HEK293 (cell line): Measurements from ENCODE around the gene ATP13A3.

Experiments used
- CTCF ChIA-PET: fragments of 350-600 bp; formaldehyde crosslinking; extraction: SDS; loops from one replicate; lab custom pipeline; 2021; ENCODE audit warnings: antibody characterized with exemption; lab: Yijun Ruan, JAX
- POLR2A ChIA-PET: fragments of 300-600 bp; formaldehyde crosslinking; extraction: SDS; loops from one replicate; lab custom pipeline; 2020; ENCODE audit warnings: antibody characterized with exemption, inconsistent platforms; lab: Yijun Ruan, JAX
- H3K27ac ChIP-seq: fragments of 200-500 bp; sonication (Bioruptor generic); 2 replicates; pipeline ENCODE4 v1.5.1; 2014; ENCODE audit warnings: low read depth, low read length, control low read depth, inconsistent platforms; ENCODE audit errors: extremely low read depth
- H3K36me3 ChIP-seq, 2 experiments: fragments of 200-500 bp in 1 of 2; sonication (Bioruptor generic) in 1 of 2; 1 replicate in 1 of 2; 2 replicates in 1 of 2; pipeline ENCODE4 v1.5.1; 2014 to 2017; ENCODE audit warnings: inconsistent platforms in 2 of 2, low read length in 2 of 2; ENCODE audit not compliant: control insufficient read depth in 2 of 2, insufficient read depth in 1 of 2
- H3K4me1 ChIP-seq: fragments of 200-500 bp; sonication (Bioruptor generic); 2 replicates; pipeline ENCODE4 v1.5.1; 2014; ENCODE audit warnings: mild to moderate bottlenecking, low read length, inconsistent platforms; ENCODE audit not compliant: control insufficient read depth, insufficient read depth
- H3K4me3 ChIP-seq: 2 replicates; pipeline ENCODE4 v1.5.1; 2011; ENCODE audit warnings: low read depth, mild to moderate bottlenecking, control low read depth, low read length, moderate library complexity
- H3K9me3 ChIP-seq: fragments of 200-500 bp; sonication (Bioruptor generic); 2 replicates; pipeline ENCODE4 v1.5.1; 2014; ENCODE audit warnings: low read depth, low read length, inconsistent platforms; ENCODE audit not compliant: control insufficient read depth, insufficient read depth
- OSR2 ChIP-seq: fragments of 450-650 bp; formaldehyde crosslinking; IDR thresholded peaks from 2 replicates; pipeline ENCODE4 v1.5.1; 2016; ENCODE audit warnings: missing biosample characterization, missing genetic modification characterization
- PRDM2 ChIP-seq: fragments of 450-650 bp; formaldehyde crosslinking; IDR thresholded peaks from 2 replicates; pipeline ENCODE4 v1.5.1; 2016; ENCODE audit warnings: missing biosample characterization, missing genetic modification characterization, borderline replicate concordance
- ZNF169 ChIP-seq: fragments of 450-650 bp; formaldehyde crosslinking; IDR thresholded peaks from 2 replicates; pipeline ENCODE4 v1.5.1; 2016; ENCODE audit warnings: missing biosample characterization, missing genetic modification characterization
- ZNF184 ChIP-seq: fragments of 450-650 bp; IDR thresholded peaks from 2 replicates; pipeline ENCODE4 v1.5.1; 2018; ENCODE audit warnings: missing biosample characterization, mild to moderate bottlenecking, missing genetic modification characterization
- ZNF202 ChIP-seq: fragments of 450-650 bp; formaldehyde crosslinking; IDR thresholded peaks from 2 replicates; pipeline ENCODE4 v1.5.1; 2016; ENCODE audit warnings: missing biosample characterization, missing genetic modification characterization, borderline replicate concordance
- ZNF366 ChIP-seq: fragments of 450-650 bp; formaldehyde crosslinking; conservative IDR thresholded peaks from 2 replicates; pipeline ENCODE4 v1.5.1; 2016; ENCODE audit warnings: missing biosample characterization, missing genetic modification characterization
- ZNF521 ChIP-seq: fragments of 450-650 bp; formaldehyde crosslinking; IDR thresholded peaks from 2 replicates; pipeline ENCODE4 v1.5.1; 2017; ENCODE audit warnings: missing biosample characterization, mild to moderate bottlenecking, missing genetic modification characterization
- ZNF529 ChIP-seq: fragments of 450-650 bp; formaldehyde crosslinking; IDR thresholded peaks from 2 replicates; pipeline ENCODE4 v1.5.1; 2017; ENCODE audit warnings: missing genetic modification characterization, missing biosample characterization; ENCODE audit not compliant: insufficient replicate concordance
- ZNF701 ChIP-seq: fragments of 450-650 bp; formaldehyde crosslinking; IDR thresholded peaks from 2 replicates; pipeline ENCODE4 v1.5.1; 2016; ENCODE audit warnings: missing biosample characterization, missing genetic modification characterization
- ZNF747 ChIP-seq: fragments of 450-650 bp; formaldehyde crosslinking; IDR thresholded peaks from 2 replicates; pipeline ENCODE4 v1.5.1; 2016; ENCODE audit warnings: missing biosample characterization, missing genetic modification characterization
- ZNF791 ChIP-seq: fragments of 450-650 bp; formaldehyde crosslinking; IDR thresholded peaks from 2 replicates; pipeline ENCODE4 v1.5.1; 2016; ENCODE audit warnings: missing biosample characterization, missing genetic modification characterization
- ZNF843 ChIP-seq: fragments of 450-650 bp; formaldehyde crosslinking; IDR thresholded peaks from 2 replicates; pipeline ENCODE4 v1.5.1; 2016; ENCODE audit warnings: missing biosample characterization, missing genetic modification characterization
- ZSCAN5A ChIP-seq: fragments of 450-650 bp; formaldehyde crosslinking; IDR thresholded peaks from 2 replicates; pipeline ENCODE4 v1.5.1; 2016; ENCODE audit warnings: missing biosample characterization, missing genetic modification characterization

The ATP13A3 gene

GRCh38 chr3:194399166-194399565 lies 87.6 kb downstream of the ATP13A3 start, which contains the start of gene GP5:
Gene GP5 (minus strand): TSS chr3:194399266. CDS start chr3:194398282, 984 bp downstream.
- no peaks in the 10 kb centered on the region for H3K4me1 ChIP-seq
- H3K36me3 ChIP-seq = peaks cover 0 to 9% of the 10 kb centered on the region in 2 experiments; a peak in 1 of 3 replicates
- no peak within 1 kb of the TSS for H3K4me3 ChIP-seq
- ChIA-PET POLR2A (no interaction called here), CTCF (interaction anchor here (0.7 to 0.8 kb wide), 2 partner anchors 14 to 56 kb away, joined by 3 read pairs; no protein-coding TSS in a partner anchor)
- no peaks in the 10 kb centered on the region for H3K9me3 ChIP-seq
- H3K27ac ChIP-seq = no peak within 1 kb of the TSS
- no peak for TF ChIP-seq OSR2
- TF ChIP-seq ZNF184 (tag by site-specific recombination) = no peak
- no peak for TF ChIP-seq ZNF701 (tag by site-specific recombination)
- no peak for TF ChIP-seq ZNF366 (tag by site-specific recombination)
- TF ChIP-seq ZNF529 = no peak
- TF ChIP-seq ZNF843 (tag by site-specific recombination) = no peak
- TF ChIP-seq ZSCAN5A (tag by site-specific recombination) = no peak
- no peak for TF ChIP-seq PRDM2 (tag by site-specific recombination)
- no peak for TF ChIP-seq ZNF521 (tag by site-specific recombination)
- TF ChIP-seq ZNF169 (tag by site-specific recombination) = no peak
- no peak for TF ChIP-seq ZNF747 (tag by site-specific recombination)
- TF ChIP-seq, all 188 proteins: peak for 0

DNA sequence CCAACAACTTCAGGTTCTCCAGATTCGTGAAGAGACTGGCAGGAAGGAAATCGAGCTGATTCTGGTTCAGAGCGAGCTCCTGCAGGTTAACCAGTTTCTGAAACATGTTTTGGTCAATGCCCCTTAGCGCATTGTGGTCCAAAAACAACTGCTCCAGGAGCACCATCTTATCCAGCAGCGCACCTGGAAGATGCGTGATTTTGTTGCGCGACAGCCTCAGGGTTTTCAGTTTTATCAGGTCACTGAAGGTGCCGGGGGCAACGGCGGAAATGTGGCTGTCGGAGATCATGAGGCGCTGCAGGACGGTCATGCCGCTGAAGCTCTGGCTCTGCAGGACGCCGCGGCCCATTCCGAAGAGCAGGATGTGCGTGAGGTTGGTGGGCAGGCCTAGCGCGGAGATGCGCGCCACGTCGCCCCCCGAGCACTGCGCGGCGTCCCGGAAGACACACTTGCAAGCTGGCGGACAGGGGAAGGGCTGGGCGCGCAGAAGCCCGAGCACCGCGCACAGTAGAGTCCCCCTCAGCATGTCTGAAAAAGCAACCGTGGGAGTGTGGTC lies 89.0 kb downstream of the ATP13A3 start:
- Histone ChIP-seq H3K4me1 (no peaks in the 10 kb centered on the region), H3K4me3 (no peak overlapping the region), H3K27ac (no peak overlapping the region), H3K36me3 (no peaks in the 10 kb centered on the region), H3K9me3 (no peaks in the 10 kb centered on the region)
- no peak for TF ChIP-seq ZNF701 (tag by site-specific recombination)
- TF ChIP-seq ZNF202 (tag by site-specific recombination) = 0 out of 2 replicates have a peak, but pooled peaks have one; percentile 19
- no peak for TF ChIP-seq ZNF791
- ChIA-PET CTCF (no interaction called here), POLR2A (no interaction called here)
